ENCODE results near the gene MAPKAPK2. TPM values are rescaled to one million over a fixed set of nuclear protein-coding genes. Genes with fewer than 3 reads are reported as not detected.
"Not testable (repeated sequence)": the region's sequence is repeated elsewhere in the genome, so short reads cannot be mapped to it uniquely, and the experiment has no call there.

The MAPKAPK2 gene
- total RNA-seq, 1 donor from 2014 or later, result 24.7 TPM

DNA sequence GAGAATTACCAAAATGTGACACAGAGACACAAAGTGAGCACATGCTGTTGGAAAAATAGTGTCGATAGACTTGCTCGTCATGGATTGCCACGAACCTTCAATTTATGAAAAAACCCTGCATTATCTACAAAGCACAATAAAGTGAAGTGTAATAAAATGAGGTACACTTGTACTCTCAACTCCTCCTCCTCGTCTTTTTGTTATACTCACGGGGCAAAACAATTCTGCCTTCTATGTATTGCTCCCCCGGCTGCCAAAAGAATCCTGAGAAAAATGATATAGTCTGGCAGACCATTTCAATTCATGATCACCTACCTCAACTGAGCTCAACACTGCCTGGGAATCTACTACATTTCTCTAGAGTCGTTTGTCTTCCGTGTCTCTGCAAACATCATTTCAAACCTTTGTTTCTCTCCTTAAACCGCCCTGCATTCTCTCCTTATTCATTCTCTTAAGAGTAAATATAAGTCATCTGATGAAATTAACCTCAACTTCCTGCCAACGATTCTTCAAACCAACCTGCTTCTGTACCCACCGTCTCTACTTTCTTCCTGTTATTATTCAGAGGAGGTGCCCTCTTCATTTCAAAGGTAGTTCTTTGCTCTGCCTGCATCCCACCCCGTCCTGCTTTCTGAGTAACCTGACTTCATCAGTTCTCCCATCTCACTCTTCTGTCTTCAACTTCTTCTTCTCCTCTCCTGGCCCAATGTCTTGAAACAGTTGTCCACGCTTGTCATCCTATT, 73.0 kb downstream of the MAPKAPK2 start:
- no peaks in the 10 kb centered on the region for H3K9me3 Mint-ChIP-seq
- Histone ChIP-seq H3K4me2 (no peak overlapping the region), H3K36me3 (no peaks in the 10 kb centered on the region), H3F3A (ENCODE audit: low read depth) (no peaks in the 10 kb centered on the region), H3K4me1 (no peaks in the 10 kb centered on the region), H3K4me3 (no peak overlapping the region), H3K9ac (no peak overlapping the region), H3K27ac (no peak overlapping the region), H4K20me1 (ENCODE audit: low read depth) (no peaks in the 10 kb centered on the region), H2AFZ (replicated peaks) (no peak overlapping the region), H3K79me2 (ENCODE audit: low read depth) (no peaks in the 10 kb centered on the region), H3K27me3 (no peaks in the 10 kb centered on the region), H3K9me3 (ENCODE audit: low read depth) (no peaks in the 10 kb centered on the region)
- DNase-seq (ENCODE audit: low spot score), result no peak
- H3K27me3 Mint-ChIP-seq (ENCODE audit: insufficient read depth, low read depth), result peaks cover 3% of the 10 kb centered on the region
- no peak overlapping the region for H3K27ac Mint-ChIP-seq
- no peak for TF ChIP-seq EZH2phosphoT487 (IDR thresholded peaks at IDR 0.05)
- TF ChIP-seq, protein P1, sequence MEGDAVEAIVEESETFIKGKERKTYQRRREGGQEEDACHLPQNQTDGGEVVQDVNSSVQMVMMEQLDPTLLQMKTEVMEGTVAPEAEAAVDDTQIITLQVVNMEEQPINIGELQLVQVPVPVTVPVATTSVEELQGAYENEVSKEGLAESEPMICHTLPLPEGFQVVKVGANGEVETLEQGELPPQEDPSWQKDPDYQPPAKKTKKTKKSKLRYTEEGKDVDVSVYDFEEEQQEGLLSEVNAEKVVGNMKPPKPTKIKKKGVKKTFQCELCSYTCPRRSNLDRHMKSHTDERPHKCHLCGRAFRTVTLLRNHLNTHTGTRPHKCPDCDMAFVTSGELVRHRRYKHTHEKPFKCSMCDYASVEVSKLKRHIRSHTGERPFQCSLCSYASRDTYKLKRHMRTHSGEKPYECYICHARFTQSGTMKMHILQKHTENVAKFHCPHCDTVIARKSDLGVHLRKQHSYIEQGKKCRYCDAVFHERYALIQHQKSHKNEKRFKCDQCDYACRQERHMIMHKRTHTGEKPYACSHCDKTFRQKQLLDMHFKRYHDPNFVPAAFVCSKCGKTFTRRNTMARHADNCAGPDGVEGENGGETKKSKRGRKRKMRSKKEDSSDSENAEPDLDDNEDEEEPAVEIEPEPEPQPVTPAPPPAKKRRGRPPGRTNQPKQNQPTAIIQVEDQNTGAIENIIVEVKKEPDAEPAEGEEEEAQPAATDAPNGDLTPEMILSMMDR (IDR thresholded peaks at IDR 0.05), result no peak
- no peak for TF ChIP-seq EZH2 (IDR thresholded peaks at IDR 0.05)
- H3K36me3 Mint-ChIP-seq, result no peaks in the 10 kb centered on the region
- no peaks in the 10 kb centered on the region for H3K4me1 Mint-ChIP-seq
- no peak overlapping the region for H3K4me3 Mint-ChIP-seq

DNA sequence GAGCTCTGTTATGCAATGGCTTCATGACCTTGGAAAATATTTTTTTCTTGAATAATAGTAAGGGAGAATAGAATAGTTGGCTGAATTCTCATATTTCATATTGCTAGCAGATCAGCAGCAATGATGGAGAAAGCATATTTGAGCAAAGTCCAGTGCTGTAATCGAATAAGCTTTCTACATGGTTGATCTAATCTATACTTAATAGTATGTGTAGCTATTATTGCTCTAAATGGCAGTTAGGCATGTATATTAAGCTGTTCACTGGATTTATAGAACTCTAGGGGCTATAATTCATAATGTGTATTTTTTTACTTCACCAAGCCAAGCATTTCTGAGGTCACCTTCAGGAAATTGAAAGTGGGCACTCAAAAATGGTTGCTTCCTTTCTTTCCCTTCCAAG, 75.9 kb downstream of the MAPKAPK2 start:
- Mint-ChIP-seq H3K36me3 (no peaks in the 10 kb centered on the region), H3K9me3 (peaks cover 2% of the 10 kb centered on the region), H3K4me3 (no peak overlapping the region), H3K27me3 (ENCODE audit: insufficient read depth, low read depth) (peaks cover 5% of the 10 kb centered on the region), H3K4me1 (no peaks in the 10 kb centered on the region), H3K27ac (no peak overlapping the region)
- H3F3A ChIP-seq (ENCODE audit: low read depth), result no peaks in the 10 kb centered on the region
- TF ChIP-seq EZH2phosphoT487 (IDR thresholded peaks at IDR 0.05) (no peak), EZH2 (IDR thresholded peaks at IDR 0.05) (no peak)
- TF ChIP-seq, protein P1 (IDR thresholded peaks at IDR 0.05), result no peak
- H3K4me3 ChIP-seq, result no peak overlapping the region
- no peaks in the 10 kb centered on the region for H3K9me3 ChIP-seq (ENCODE audit: low read depth)
- no peak for DNase-seq (ENCODE audit: low spot score)
- H3K4me1 ChIP-seq, result no peaks in the 10 kb centered on the region
- no peak overlapping the region for H3K4me2 ChIP-seq
- H3K27ac ChIP-seq, result no peak overlapping the region
- no peak overlapping the region for H2AFZ ChIP-seq (replicated peaks)
- H3K9ac ChIP-seq, result no peak overlapping the region
- H3K79me2 ChIP-seq (ENCODE audit: low read depth), result no peaks in the 10 kb centered on the region
- no peaks in the 10 kb centered on the region for H4K20me1 ChIP-seq (ENCODE audit: low read depth)
- H3K27me3 ChIP-seq, result no peaks in the 10 kb centered on the region
- H3K36me3 ChIP-seq, result no peaks in the 10 kb centered on the region

DNA sequence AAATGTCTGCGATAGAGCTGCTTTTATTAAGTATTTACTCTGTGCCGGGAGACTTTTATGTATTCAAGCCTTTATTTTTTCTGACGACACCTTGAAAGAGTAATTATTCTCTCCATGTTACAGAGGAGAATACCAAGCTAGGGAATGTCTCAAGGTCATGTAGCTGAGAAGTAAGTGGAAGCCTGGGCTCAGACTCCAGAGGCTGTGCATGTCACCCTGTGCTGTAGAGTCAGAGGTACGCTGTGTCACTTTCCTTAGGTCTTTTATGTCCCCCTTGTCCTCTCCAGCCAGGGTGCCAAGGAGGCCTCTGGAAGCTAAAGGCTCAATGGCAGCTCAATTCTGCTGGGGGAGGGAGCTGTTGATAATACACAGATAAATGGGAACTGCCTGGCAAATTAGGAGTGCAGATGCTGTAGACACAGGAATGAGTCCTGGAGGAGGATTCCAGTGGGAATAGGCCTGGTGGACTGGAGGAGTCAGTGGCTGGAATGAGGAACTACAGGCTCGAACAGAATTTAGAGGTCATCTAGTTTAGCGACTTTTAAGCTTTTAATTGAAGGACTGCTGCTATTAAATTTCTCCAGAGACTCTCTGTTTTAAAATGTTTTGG, 76.6 kb downstream of the MAPKAPK2 start:
- Histone ChIP-seq H3K27me3 (no peaks in the 10 kb centered on the region), H3K79me2 (ENCODE audit: low read depth) (no peaks in the 10 kb centered on the region), H3K9ac (no peak overlapping the region), H2AFZ (replicated peaks) (no peak overlapping the region), H3F3A (ENCODE audit: low read depth) (no peaks in the 10 kb centered on the region), H3K36me3 (no peaks in the 10 kb centered on the region), H4K20me1 (ENCODE audit: low read depth) (no peaks in the 10 kb centered on the region), H3K4me1 (no peaks in the 10 kb centered on the region), H3K27ac (no peak overlapping the region), H3K4me2 (no peak overlapping the region), H3K9me3 (ENCODE audit: low read depth) (no peaks in the 10 kb centered on the region), H3K4me3 (no peak overlapping the region)
- Mint-ChIP-seq H3K27me3 (ENCODE audit: insufficient read depth, low read depth) (peaks cover 5% of the 10 kb centered on the region), H3K9me3 (peaks cover 2% of the 10 kb centered on the region), H3K36me3 (no peaks in the 10 kb centered on the region), H3K4me1 (peaks cover 3% of the 10 kb centered on the region), H3K4me3 (no peak overlapping the region), H3K27ac (no peak overlapping the region)
- no peak for TF ChIP-seq EZH2 (IDR thresholded peaks at IDR 0.05)
- TF ChIP-seq, protein P1 (IDR thresholded peaks at IDR 0.05), result peak; percentile 32
- peak; percentile 27 for DNase-seq (ENCODE audit: low spot score)

DNA sequence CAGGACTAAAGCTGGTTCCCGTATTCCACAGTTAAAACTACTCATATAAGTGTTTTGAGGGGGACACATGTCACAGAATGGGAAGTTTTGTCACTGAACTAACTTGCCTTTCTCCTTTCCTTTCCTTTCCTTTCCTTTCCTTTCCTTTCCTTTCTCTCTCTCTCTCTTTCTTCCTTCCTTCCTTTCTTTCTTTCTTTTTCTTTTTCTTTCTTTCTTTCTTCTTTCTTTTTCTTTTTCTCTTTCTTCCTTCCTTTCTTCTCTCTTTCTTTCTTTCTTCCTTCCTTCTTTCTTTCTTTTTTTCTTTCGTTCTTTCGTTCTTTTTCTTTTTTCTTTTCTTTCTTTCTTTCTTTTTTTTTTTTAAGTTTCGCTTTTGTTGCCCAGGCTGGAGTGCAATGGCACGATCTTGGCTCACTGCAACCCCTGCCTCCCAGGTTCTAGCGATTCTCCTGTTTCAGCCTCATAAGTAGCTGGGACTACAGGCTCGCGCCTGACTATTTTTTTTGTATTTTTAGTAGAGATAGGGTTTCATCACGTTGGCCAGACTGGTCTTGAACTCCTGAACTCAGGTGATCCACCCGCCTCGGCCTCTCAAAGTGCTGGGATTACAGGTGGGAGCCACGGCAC, 78.1 kb downstream of the MAPKAPK2 start:
- not testable (repeated sequence) for H3K9ac ChIP-seq; H3K27me3 ChIP-seq; H3K4me1 ChIP-seq; H3K9me3 ChIP-seq (ENCODE audit: low read depth); H3K36me3 ChIP-seq; H3K4me2 ChIP-seq; H3K9me3 Mint-ChIP-seq; H4K20me1 ChIP-seq (ENCODE audit: low read depth); H3K36me3 Mint-ChIP-seq; H3F3A ChIP-seq (ENCODE audit: low read depth); H3K4me3 Mint-ChIP-seq; H2AFZ ChIP-seq (replicated peaks); H3K27ac ChIP-seq; H3K4me3 ChIP-seq; H3K27ac Mint-ChIP-seq; H3K79me2 ChIP-seq (ENCODE audit: low read depth); H3K27me3 Mint-ChIP-seq (ENCODE audit: insufficient read depth, low read depth); DNase-seq (ENCODE audit: low spot score); H3K4me1 Mint-ChIP-seq

DNA sequence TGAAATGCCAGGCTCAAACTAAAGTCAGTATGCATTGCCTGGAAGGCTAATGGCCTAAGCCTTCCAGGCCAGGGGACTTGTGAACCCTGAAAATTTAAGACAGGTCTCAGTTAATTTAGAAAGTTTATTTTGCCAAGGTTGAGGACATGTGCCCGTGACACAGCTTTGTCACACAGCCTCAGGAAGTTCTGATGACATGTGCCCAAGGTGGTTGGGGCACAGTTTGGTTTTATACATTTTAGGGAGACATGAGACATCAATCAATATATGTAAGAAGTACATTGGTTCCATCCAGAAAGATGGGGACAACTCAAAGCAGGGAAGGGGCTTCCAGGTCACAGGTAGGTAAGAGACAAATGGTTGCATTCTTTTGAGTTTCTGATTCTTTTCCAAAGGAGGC, 81.1 kb downstream of the MAPKAPK2 start:
- H3F3A ChIP-seq (ENCODE audit: low read depth); H3K36me3 ChIP-seq; H3K9me3 Mint-ChIP-seq; H3K27ac Mint-ChIP-seq; H3K4me2 ChIP-seq; H3K27me3 ChIP-seq; H3K27ac ChIP-seq; H3K4me3 Mint-ChIP-seq; H3K36me3 Mint-ChIP-seq; H2AFZ ChIP-seq (replicated peaks); DNase-seq (ENCODE audit: low spot score); H3K9me3 ChIP-seq (ENCODE audit: low read depth); H3K79me2 ChIP-seq (ENCODE audit: low read depth); H3K4me1 ChIP-seq; H3K9ac ChIP-seq; H3K27me3 Mint-ChIP-seq (ENCODE audit: insufficient read depth, low read depth); H4K20me1 ChIP-seq (ENCODE audit: low read depth); H3K4me3 ChIP-seq: not testable (repeated sequence)
- H3K4me1 Mint-ChIP-seq, result peaks cover 17% of the 10 kb centered on the region
